Activated CD4-positive, alpha-beta T cell treated with anti-CD3 and anti-CD28 coated beads for 24 hours (primary cell): ENCODE data around the gene FNDC3B.
"Not testable (repeated sequence)": the region's sequence is repeated elsewhere in the genome, so short reads cannot be mapped to it uniquely, and the experiment has no call there.

Experiments
- DNase-seq, 2 donors: peaks; one replicate each; pipeline ENCODE4 v3.0.0-alpha.2; 2020; ENCODE audit warnings: low read depth in 2 of 2

The FNDC3B gene

DNA sequence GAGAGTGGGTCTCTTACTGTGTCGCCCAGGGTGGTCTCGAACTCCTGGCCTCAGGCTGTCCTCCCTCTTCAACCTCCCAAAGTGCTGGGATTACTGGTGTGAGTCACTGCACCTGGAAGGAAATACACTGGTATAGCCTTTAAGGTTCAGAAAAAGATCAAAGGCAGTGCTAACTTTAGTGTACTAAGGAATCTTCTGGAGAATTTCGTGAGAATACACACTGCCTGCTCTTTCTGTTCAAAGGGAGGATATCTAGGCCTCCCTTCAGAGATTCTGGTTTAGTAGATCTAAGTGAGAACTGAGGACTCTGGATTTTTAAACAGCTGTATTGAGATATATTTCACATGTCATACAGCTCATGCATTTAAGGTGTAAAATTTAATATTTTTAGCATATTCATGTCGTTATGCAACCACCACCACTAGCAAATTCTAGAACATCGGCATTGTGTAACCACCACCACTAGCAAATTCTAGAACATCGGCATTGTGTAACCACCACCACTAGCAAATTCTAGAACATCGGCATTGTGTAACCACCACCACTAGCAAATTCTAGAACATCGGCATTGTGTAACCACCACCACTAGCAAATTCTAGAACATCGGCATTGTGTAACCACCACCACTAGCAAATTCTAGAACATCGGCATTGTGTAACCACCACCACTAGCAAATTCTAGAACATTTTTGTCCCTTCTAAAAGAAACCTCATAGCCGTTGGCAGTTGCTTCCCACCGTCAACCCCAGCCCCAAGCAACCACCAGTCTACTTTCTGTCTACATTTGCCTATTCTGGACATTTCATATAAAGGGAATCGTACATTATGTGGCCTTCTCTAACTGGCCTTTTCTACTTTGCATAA is 54.4 kb downstream of the FNDC3B start:
- DNase-seq = not testable (repeated sequence)

DNA sequence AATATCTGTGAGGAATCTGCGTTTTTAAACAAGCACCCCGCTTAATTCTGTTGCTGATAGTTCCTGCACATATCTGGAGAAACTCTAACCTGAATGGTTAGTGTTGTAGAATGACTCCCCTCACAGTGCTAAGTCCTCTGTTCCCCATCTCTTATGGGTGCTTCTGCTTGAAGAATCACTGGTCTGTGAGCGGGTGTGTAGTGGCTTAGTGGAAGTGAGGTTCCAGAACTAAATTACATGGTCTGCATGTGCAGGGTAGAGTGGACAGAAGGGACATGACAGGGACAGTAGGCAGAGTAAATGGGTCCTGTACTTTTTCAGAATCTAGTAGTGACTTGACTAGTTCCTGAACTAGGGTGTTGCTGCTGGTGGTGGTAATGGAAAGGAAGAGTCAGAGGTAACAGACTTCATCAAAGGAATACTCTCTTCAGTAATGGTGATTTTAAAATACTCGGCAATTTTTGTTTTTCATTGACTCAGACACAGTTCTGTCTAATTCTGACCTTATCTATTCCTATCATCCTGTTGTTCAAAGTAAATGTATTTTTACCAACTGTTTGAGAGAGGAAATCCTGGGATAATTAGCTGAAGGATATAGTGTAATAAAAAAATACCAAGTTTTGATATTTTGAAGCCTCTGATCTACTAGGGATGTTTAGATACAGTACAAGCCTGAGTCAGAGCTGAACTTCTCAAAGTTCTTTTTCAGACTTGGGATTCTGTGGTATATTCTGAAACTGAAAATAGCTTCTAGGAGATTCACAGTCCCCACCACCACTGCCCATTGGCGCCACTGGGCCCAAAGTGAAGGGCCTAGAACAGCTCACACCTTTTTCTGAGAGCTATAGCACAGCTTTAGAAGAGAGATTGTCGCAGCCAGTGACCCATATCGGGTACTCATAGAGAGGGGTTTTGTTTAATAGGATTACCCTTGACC is 55.5 kb downstream of the FNDC3B start:
- DNase-seq = no peak

DNA sequence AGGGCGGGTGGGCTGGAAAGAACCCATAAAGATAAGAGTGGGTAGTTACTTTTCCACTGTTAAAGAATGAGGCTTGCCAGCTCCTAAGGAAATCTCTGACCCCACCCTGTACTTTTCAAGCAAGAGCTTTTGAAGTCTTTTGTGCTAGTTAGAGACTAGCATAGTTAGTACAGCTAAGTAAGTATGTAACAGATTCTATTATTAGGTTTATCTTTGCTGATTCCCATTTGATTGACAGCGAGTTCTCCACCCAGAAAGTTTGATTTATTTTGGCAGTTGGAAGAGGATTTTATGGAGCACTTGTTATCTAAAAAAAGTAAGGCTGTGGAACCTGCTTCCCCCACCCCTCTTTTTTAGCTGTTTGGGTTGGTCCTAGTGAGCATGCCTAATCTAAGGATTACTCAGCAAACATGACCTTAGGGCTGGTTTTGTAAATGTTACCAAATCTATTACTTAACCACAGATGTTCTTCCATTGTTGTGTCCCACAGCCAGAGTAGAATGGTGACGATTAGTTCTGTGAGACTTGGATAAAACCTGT is 57.6 kb downstream of the FNDC3B start:
- DNase-seq = no peak

DNA sequence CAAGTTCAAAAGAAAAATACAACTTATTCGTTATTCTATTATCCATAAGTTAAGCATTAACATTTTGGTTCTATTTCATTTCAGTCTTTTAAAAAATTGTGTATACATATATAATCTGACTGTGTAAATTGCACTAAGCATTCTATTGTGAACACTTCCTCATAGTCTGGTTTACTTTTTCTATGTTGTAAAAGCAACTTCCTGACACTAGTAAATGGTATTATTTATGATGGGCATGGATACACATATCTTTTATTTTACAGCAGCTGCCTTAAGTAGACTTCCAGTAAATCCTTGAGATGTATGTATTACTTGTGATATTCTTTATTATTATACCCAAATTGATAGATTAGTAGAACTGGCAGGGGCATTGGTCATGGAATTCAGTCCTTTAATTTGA is 58.2 kb downstream of the FNDC3B start:
- no peak for DNase-seq

DNA sequence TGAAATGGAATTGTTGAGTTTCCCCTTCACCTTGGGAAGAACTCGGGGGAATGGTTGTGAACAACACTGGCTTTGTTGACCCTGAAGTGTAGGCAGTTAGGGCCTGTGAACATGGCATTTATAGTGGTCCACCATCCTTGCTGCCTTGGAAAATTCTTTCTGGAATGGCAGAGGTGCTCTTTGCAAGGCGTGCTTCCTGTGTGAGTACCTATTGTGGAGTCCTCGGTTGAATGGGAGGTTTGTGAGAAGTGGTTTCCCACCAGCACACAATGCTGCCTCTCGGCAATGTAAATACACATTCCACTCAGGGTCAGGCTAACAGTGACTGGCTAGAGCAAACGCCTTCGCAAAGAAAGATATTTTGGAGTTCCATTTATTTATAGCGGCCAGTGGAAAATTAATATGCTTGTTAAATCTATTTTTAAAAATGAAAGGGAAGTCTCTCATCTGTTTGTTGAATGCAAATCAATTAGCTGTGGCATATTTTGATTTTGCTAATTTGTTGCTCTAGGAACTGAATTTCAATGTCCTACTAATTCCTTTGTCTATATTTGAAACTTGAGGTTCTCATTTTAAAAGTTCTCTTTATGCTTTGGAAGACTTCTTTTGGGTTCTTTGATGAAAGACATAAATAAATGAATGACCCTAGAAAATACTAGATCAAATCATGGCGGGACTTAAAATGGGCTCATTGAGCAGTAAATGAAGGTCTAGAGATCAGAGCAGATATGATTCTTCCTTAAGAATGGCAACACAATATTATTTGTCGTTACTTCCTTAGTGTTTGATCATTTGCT is 59.5 kb downstream of the FNDC3B start:
- no peak for DNase-seq

DNA sequence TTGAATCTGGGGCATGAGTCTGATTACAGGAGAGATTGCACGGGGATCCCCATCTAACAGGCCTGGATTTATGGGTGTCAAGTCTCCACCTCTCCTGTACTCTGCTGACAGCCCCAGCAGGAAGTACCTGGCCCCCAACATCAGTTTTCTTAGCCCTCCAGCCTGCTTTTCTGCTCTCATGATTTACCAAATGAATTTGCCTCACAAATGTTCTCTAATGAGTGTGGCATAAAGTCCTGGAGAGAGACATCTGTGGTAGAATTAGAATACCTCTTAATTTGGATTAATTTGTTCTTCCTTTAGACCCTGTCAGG is 60.1 kb downstream of the FNDC3B start:
- no peak for DNase-seq

DNA sequence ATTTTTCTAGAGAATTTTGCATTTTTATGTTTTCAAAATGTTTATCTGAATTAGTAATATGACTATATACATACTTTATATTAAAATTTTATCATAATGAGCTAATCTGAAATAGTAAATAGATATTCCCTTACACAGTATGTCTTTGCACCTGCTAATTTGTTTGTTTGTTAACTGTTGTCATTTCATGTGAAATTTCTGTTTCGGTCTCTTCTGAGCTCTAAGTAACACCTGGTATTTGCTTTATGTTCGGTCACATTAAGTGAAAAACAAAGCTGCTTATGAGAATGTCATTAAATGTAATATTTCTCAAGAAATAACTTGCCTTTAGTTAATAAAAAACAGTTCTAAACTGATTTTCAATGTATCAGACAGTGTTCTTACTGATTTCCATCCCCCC is 61.1 kb downstream of the FNDC3B start:
- no peak for DNase-seq

DNA sequence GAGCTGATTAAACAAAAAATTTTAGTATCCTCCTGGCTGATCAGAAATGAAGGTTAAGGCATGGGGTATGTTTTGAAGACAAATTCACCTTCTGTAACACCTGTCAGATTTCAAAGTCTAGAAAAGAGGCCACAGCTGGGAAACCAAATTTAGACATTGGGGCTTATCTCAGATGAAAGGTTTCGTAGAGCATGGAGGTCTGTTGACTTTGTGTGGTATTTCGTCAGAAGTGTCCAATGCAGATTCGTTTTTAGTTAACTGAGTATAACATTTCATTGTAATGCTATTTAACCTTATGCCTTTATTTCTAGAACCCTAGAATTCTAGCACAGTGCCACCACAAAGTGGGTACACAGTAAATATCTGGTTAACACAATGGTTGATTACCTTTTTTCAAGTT is 61.7 kb downstream of the FNDC3B start:
- no peak for DNase-seq

DNA sequence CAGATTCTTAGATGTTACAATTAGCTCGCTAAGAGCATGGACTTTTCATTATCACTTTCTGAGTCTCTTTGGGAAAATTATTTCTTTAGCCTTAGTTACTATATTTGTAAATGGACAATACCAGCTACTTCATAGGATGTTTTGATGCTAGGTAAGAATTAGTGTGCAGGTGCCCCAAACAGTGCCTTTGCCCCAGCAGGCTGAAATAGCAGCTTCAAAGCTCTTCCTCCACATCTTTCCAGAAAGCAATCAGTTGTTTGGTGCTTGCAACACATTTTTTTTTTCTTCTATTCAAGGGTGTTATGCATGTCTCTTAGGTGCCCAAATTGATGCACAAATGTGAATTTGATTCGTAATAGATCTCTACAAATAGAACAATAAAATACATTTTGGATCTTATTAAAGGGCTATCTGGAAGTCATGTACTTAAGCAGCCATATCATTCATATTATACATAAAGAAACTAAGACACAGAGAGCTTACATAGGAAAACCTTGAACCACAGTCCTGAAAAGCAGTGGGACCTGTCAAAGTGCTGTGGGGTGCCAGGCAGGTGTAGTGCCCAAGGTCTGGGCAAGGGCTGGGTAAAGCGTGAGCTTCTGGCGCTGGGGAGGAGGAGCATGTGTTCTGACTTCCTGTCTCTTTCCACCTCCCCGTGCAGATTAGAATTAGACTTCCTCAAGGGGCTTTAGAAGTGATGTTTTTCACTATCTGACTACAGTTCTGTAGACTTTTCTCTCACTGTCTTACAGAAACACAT is 62.9 kb downstream of the FNDC3B start:
- no peak for DNase-seq

DNA sequence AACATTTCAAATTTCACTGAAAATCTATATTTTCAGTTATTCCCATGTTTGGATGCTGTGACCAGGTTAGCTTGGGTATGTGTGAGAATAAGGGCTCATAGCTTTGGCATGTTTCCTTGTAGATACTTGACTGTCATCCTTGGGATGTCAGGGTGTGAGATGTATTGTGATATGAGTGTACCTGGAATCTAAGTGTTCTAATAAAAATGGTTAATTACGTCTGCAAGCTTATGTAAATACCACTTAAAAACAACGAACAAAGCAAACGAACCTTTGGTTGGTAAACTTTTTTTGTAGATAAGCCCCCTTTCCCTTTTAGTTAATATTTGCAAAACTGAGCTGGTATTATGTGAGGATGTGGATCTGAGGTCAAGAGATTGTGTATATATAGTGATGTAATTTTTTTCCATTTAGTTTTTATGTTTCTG is 63.5 kb downstream of the FNDC3B start:
- no peak for DNase-seq

DNA sequence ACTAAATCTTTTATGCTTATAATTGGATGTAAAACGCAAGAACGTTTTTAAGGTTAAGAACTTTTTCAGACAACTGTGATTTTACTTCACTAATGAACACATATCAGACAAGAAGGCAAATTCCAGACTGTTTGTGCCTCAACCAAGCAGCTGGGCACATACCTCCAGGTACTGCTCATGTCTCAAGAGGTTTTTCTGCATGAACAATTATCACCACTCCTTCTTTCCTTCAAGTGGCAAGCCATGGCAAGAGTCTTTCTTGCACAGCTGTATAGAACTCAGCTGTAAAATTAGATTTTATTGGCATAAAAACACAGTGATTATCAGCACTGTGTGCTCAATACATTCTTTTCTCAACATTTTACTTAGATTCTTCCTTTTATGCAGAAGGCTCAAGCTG is 64.3 kb downstream of the FNDC3B start:
- DNase-seq = no peak

DNA sequence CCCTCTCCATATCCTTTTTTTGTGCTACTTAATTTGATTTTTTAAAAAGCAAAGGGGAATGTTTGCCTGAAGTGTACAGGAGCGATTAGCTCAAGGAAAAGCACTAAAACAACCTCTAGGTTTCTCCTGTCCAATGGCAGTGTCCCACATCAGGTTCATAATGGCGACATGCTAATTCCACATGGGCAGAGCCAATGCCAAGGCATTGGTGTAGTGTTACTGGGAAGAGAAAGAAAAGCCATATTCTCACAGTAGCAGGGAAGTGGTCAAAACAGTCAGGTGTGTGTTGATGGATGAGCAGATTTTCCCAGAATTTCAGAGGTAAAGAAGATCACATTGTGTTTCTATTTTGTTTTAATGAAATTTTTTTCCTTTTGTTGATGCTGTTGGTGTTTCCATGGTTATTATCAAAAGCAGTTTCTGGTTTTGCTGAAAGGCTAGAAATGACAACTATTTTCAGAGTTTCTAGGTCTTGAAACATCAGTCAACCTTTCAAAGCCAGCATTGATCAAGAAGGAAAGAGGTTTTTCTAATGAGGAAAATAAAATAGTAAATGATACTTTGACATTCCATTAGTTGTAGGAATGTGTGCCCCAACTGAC is 65.2 kb downstream of the FNDC3B start:
- no peak for DNase-seq

DNA sequence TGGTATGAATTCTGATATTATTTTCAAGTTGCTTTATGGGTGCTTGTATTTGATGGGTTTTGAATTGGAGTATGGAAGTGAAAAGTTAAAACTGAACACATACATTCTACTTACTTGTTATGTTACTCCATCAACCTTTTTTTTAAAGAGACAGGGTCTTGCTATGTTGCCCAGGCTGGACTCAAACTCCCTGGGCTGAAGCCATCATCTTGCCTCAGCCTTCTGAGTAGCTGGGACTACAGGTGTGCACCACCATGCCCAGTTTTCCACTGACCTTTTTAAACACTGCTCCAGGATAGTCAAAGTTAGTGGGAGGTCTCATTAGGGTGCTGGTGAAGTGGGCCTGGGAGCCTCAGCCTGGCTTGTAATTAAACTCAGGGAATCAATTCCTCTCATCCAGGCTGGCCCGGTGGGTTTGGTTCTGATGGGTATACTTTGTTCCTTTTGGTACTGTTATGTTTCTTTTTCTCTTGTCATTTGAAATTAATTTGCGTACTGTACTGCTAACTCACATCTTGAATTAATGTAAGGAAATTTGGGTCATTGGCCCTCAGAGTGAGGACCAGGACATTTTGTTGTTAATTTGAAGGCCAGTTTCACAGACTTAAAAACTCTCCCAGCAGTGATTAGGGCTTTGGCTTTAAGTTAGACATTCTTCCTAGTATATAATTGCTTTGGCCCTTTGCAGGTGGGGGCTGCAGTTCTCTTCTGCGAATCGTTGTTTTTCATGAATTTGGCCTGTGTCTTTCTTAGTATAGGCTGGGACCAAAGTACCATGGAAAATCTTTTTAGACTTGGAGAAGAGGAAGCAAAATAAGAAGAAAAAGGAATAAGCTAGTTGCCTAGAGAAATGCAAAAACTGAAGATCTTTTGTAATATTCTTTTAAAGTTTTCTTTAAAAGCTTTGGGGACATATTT is 66.9 kb downstream of the FNDC3B start:
- no peak for DNase-seq

DNA sequence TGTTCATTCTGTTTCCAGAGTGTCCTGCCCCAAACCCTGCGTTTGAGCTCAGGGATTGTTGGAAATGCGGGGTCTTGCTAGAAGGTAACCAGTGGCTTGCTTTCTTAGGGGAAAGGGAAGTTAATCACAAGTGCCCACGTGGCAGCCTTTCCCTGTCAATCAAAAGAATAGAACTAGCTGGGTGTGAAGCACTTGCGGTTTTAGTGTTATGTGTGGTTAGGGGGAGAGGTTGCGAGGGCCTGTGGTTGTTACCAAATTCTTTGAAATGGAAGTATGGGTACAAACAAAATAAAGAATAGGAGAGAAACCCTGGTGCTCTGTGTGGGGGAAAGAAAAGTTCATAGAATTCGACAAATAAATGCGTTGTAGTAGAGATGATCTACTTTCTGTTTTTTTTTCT is 67.6 kb downstream of the FNDC3B start:
- peak; percentile 17 to 37 for DNase-seq

DNA sequence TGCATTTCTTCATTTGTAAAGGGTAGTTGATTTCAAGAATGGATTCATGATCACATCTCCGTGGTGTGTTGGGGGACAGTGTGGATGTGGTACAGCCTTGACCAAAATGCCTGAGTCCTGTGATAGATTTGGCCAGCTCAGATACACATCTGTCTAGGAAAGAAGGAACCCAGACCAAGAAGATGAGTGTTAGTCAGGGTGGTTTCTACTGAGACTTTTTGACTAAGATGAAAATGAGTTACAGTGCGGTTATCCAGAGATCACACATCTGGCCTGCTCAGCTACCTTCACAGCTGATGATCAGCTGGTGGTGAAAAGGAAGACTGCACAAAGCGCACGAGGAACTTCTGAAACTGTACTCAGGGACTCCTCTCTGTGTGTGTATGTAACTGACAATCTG is 68.0 kb downstream of the FNDC3B start:
- DNase-seq = peak; percentile 25 to 47

DNA sequence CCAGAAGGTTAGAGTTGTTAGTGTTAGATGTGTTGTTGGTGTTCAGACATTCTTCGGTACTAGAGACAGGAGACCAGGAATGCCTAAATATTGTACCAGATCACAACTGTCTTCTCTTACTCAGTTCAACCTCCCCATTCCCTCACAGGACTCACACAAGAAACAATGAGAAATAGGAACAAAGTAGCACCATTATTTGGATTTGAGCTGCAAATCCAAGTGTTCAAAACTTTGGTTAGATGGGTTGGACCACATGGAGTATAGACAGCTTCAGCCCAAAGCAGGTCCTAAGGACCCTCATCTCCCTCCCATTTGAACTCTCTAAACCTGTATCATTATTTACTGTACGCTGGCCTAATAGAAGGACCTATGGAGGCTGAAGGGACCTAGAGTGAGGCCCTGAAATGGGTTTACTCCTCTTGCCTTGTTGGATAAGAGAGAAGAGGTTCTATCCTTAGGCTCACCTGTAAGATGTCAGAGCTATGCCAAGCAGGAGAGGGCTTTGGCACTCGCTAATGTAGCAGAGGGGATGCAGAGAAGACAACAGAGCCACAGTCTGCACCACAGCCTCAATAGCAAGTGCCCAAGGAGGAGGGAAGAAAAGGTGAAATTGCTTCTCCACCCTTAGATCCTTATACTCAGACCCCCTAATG is 70.9 kb downstream of the FNDC3B start:
- DNase-seq = no peak

DNA sequence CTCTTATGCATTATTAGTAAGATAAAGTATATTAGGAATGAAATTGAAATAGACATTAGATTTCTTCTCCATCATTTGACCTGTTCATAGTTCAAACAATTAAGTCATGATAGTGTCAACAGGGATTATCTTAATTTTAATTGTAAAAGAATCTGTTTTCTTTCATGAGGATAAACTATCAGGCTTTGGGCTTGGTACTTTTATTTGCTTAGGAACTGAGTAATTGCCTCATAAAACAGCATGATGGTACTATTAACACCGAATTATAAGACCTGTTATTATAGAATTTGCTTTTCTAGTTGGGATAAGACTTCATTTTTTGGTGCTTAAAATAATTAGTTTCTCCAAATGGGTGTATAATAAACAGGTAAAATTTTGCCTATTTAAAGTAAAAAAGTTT is 71.8 kb downstream of the FNDC3B start:
- no peak for DNase-seq

DNA sequence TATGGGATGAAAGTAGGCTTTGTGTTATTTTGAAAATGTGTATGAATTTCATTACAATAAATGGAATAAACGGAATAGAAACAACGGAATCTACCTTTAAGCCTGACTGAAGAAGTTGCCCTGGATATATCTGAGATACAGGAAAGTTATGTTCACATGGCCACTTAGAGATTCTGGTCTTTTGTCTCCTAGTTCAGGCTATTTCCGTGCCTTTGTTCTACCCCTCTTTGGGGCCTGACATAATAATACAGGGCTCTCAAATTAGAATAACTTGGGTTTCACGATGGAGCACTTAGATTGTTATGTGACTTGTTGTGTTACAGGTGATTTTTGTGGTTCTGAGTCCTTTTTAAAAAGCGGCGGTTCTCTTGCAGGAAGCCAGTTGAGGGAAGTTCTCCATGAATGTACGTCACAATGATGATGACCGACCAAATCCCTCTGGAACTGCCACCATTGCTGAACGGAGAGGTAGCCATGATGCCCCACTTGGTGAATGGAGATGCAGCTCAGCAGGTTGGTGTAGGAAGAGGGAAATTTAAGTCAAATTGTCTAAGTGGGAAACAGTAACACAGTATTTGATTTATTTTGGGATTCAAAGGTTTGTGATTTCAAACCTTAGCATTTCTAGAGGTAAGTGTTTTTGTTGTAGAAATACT is 72.8 kb downstream of the FNDC3B start:
- no peak for DNase-seq

DNA sequence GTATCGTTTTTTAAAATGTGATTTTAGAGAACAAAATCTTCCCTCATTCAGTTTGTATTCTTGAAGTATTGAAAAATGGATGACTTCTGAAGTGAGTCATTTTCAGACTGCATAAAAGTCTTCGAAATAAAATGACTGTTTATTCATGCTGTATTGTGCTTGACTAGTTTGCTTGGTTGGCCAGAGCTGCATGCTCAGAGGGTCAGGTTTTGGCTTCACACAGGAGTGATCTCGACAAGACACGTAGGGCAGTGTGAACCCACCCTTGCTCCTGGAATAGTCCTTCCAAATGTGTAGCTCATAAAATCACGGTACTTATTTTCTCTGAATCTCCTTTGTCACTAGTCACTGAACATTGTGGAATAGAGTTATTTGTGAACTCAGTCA is 73.3 kb downstream of the FNDC3B start:
- DNase-seq = no peak
